ENCODE results near the gene KIF3C. TPM values are rescaled to one million over a fixed set of nuclear protein-coding genes. Genes with fewer than 3 reads are reported as not detected.
A peak's percentile ranks its signal among the peaks of the same experiment; 100 is the strongest.
"Not testable (repeated sequence)": the region's sequence is repeated elsewhere in the genome, so short reads cannot be mapped to it uniquely, and the experiment has no call there.

The KIF3C gene
- total RNA-seq, 1 donor from 2014 or later, result 3.0 TPM

- ATAC-seq, result not testable (repeated sequence)
These were observed 23.7 kb downstream of the KIF3C start for GRCh38 chr2:25958611-25959010.

GRCh38 chr2:25957743-25958142 lies 24.6 kb downstream of the KIF3C start:
- ATAC-seq, result peak; percentile 21

DNA sequence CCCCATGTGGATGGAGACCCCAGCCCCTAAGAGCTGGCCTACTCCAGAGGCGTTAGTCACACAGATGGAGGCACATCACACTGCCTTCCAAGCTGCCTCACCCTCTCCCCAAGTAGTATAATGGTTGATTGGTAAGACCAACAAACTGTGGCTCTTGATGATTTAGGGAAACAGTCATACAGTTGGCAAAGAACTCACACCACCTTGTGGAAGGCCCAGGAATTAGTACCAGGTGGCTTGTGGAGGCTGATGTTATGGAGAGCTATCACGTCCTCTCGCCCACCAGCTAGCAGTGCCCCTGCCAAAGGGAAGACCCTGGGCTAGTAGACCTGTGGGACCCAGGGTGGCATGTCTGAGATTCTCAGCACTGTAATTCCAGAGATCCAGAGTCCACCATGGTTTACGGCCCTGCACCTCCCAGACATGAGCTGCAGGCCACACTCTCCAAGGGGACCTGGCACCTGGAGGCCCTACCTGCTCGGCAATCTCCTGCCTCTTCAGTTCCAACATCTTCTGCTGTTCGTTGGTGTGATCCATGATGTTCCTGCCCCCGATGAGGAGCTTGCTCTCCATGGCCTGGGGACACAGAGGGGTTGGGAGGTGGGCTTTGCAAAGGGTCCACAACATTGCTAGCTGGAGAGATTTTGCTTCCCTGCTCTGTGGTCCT lies 26.3 kb downstream of the KIF3C start:
- ATAC-seq, result no peak

DNA sequence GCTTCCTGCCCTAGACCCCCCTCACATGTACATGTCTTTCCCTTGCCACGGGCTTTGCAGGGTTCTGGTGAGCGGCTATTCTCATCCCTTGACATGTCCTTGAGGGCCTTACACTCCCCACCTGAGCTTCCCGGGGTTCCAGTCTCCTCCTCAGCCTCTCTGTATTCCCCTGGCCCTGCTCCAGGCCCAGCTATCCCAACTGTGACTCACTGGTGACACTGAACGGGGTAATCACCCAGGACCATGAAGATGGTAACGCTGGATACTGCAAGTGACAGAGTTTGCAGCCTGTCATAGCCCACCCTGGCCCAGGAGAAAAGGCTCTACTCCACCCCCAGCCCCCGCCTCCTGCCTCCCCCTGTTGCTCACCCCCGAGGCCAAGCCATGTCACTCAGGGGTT lies 27.3 kb downstream of the KIF3C start:
- no peak for ATAC-seq

DNA sequence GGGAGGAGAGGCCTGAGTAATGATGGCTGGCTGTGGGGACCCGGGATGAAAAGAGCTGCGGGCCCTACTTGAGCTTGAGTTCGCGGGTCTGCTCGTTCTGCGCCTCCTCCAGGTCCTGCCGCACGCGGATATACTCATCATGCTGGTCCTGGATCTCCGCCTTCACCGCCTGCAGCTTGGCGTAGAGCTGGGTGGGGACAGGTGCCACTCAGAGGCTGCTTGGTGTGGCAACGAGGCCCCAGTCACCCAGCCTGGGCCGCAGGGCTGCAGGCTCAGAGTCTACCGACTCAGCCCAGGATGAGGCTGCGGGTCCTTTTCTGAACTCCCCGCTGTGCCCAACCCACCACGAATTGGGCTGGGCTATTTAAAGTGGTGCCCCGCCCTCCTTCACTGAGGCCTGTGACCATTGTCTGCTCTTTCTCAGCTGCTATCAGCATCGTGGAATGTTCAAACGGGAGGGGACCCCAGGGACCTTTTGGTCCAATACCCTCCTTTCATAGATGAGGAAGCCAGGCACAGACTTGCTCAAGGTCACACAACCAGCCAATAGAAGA lies 28.0 kb downstream of the KIF3C start:
- no peak for ATAC-seq

DNA sequence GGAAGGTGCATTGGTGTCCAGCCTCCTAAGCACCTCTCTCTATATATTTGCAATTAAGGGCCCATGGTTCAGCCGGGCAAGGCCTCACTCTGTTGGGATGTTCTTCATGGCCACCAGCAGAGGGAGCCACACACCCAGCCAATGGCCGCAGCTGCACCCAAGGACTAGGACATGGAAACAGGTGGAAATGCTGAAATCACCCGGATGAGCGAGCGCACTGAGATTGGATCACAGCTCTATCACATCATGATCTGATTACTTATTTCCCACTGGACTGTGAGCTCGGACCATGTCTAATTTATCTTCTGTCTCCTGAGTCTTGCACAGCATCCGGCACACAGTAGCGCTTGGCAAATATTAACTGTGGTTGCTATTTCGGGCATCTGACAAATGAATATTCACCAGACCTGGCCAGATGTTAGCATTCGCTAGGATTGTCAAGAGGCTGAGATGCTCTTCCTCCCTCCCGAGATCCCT lies 31.2 kb downstream of the KIF3C start:
- ATAC-seq, result peak; percentile 97

DNA sequence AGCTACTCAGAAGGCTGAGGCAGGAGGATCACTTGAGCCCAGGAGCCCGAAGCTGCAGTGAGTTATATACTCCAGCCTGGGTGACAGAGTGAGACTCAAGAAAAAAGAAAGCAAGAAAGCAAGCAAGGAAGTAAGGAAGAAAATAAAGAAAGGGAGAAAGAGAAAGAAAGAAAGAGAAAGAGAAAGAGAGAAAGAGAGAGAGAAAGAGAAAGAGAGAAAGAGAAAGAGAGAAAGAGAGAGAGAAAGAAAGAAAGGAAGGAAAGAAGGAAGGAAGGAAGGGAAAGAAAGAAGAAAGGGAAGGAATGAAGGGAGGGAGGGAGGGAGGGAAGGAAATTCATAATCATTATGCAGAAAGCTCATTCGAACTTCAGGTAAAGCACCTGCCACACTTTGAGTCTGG lies 33.9 kb downstream of the KIF3C start:
- ATAC-seq, result no peak

- no peak for ATAC-seq
These were observed 41.3 kb downstream of the KIF3C start for GRCh38 chr2:25941042-25941441.

DNA sequence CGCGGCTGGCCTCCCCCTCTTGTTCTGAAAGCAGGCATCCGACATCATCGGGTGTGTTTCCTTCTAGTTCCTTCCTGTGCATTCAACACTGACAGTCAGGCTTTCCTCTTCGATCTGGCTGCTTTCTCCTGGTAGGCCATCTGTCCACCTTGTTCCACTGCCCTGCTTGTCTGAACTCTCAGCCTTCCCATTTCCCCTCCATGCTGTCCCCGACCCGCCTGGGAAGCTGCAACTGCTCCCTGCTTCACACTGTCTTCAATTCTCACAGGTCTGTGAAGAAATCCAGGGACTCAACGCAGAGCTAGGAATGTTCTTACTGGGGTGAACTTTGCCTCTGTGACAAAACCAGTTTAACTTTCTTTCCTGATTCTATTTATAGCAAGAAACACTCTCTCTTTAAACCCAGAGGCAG lies 43.0 kb downstream of the KIF3C start:
- ATAC-seq, result no peak

- ATAC-seq, result no peak
These were observed 44.0 kb downstream of the KIF3C start for GRCh38 chr2:25938345-25938744.

DNA sequence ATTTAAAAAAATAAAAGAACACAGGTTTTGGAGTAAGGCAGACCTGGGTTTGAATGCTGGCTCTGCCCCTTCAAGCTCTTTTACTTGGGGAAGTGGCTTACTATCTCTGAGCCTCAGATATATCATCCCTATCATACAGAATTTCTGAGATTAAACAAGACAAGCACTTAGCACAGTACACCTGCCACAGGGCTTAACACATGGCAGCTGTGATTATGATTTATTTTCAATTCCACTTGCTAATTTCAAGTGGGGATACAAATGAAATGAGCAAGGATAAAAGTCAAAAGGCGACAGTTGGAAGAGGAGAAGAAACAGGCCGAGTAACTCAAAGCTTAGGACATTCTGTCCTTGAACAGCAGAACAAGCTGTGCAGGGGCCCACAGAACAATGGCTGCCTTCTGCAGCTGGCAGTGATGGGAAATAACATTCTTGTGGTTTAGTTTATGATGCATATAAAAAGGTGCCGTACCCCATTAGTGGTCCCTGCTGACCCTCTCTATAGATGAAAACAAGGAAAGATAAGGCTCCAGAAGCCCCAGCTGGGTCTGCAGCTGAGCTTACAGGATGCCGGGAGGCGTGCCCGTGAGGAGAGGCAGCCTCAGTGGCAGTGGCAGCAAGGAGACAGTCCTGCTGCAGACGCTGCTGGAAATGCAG lies 45.3 kb downstream of the KIF3C start:
- ATAC-seq, result no peak

DNA sequence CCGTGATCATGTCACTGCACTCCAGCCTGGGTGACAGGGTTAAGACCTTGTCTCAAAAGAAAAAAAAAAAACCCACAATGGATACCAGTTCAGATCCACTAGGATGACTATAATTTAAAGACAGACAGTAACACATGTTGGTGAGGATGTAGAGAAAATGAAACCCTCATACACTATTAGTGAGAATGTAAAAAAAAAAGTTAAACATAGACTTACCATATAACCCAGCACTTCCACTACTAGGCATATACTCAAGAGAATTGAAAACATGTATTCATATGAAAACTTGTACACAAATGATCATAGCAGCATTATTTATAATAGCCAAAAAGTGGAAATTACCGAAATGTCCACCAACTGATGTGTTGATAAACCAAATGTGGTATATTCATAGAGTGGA lies 48.7 kb downstream of the KIF3C start:
- no peak for ATAC-seq

GRCh38 chr2:25929789-25930473 lies 52.4 kb downstream of the KIF3C start:
- no peak for ATAC-seq

GRCh38 chr2:25928668-25929067 lies 53.6 kb downstream of the KIF3C start:
- no peak for ATAC-seq

- ATAC-seq, result no peak
These were observed 55.1 kb downstream of the KIF3C start for GRCh38 chr2:25926984-25927756.

- no peak for ATAC-seq
These were observed 59.8 kb downstream of the KIF3C start for GRCh38 chr2:25922501-25922900.

DNA sequence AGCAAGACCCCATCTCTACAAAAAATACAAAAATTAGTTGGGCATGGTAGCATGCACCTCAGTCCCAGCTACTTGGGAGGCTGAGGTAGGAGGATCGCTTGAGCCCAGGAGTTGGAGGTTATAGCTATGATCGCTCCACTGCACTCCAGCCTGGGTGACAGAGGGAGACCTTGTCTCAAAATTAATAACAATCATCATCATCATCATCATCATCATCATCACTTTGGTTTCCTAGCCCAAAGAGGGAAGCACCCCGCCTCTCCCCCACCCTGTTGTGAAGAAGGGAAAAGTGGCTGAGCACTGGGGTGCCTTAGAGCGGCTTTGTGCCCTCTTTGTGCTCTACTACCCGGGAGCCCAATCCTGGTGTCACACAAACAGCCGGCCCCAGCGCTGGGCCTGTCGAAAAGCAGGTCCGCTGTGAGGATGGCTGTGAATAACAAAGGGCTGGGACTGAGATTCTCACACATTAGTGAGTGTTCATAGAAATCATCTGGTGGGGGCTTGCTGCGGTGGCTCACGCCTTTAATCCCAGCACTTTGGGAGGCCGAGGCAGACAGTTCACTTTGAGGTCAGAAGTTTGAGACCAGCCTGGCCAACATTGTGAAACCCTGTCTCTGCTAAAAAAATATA lies 61.4 kb downstream of the KIF3C start:
- no peak for ATAC-seq

GRCh38 chr2:25920336-25920735 lies 62.0 kb downstream of the KIF3C start:
- ATAC-seq, result no peak

DNA sequence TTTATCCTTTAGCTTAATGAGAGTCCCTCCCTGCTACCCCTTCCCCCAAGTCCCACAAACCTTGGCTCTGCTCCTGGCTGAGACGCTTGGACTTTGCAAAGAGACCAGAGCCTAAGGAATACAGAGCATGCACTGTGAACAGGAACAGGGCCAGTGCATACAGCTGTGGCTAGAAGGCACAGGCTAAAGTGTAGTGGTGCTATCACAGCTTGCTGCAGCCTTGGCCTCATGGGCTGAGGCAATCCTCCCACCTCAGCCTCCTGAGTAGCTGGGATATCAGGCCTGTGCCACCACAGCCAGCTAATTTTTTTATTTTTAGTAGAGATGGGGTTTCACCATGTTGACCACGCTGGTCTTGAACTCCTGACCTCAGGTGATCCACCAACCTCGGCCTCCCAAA lies 64.5 kb downstream of the KIF3C start:
- no peak for ATAC-seq

DNA sequence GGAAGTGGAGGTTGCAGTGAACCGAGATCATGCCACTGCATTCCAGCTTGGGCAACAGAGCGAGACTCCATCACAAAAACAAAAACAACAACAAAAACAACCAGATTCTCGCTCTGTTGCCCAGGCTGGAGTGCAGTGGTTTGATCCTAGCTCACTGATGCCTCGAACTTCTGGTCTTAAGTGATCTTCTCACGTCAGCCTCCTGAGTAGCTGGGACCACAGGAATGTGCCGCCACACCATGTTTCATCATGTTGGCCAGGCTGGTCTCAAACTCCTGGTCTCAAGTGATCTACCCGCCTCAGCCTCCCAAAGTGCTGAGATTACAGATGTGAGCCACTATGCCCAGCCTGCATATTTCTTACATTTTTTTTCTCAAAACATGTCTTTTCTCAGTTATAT lies 64.9 kb downstream of the KIF3C start:
- ATAC-seq, result not testable (repeated sequence)

DNA sequence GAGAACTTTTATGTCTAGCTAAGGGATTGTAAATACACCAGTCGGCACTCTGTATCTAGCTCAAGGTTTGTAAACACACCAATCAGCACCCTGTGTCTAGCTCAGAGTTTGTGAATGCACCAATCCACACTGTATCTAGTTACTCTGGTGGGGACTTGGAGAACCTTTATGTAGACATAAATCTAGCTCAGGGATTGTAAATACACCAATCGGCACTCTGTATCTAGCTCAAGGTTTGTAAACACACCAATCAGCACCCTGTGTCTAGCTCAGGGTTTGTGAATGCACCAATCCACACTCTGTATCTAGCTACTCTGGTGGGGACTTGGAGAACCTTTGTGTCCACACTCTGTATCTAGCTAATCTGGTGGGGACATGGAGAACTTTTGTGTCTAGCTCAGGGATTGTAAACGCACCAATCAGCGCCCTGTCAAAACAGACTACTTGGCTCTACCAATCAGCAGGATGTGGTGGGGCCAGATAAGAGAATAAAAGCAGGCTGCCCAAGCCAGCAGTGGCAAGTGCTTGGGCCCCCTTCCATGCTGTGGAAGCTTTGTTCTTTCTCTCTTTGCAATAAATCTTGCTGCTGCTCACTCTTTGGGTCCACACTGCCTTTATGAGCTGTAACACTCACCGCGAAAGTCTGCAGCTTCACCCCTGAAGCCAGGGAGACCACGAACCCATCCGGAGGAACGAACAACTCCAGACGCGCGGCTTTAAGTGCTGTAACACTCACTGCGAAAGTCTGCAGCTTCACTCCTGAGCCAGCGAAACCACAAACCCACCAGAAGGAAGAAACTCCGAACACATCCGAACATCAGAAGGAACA lies 66.1 kb downstream of the KIF3C start:
- not testable (repeated sequence) for ATAC-seq
